CD8-positive, alpha-beta memory T cell (primary cell): ENCODE data around the gene CD36. TPM values are rescaled to one million over a fixed set of nuclear protein-coding genes. Genes with fewer than 3 reads are reported as not detected.
A peak's percentile ranks its signal among the peaks of the same experiment; 100 is the strongest.
"Not testable (repeated sequence)": the region's sequence is repeated elsewhere in the genome, so short reads cannot be mapped to it uniquely, and the experiment has no call there.

Experiments
- CTCF ChIA-PET: fragments of 350-600 bp; sonication (Branson Sonifier 250); formaldehyde crosslinking; loops from one replicate; lab custom pipeline; 2021; ENCODE audit warnings: antibody characterized with exemption; lab: Charles Lee
- POLR2A ChIA-PET: fragments of 350-600 bp; sonication (Branson Sonifier 250); formaldehyde crosslinking; loops from one replicate; lab custom pipeline; 2021; ENCODE audit warnings: antibody characterized with exemption; lab: Charles Lee
- DNase-seq, 5 donors: peaks; one replicate each; pipeline versions ENCODE4 v3.0.0 to v3.0.0-alpha.2; 2020 to 2022; ENCODE audit warnings: mixed read lengths in 1 of 5
- H3K27ac ChIP-seq: one replicate; pipeline ENCODE4 v1.7.0; 2013; ENCODE audit warnings: low read depth, mild to moderate bottlenecking, low read length, moderate library complexity
- H3K27me3 ChIP-seq: 2 replicates; pipeline ENCODE4 v1.7.0; 2013; ENCODE audit warnings: low read length, mild to moderate bottlenecking; ENCODE audit not compliant: insufficient read depth, poor library complexity, severe bottlenecking
- H3K36me3 ChIP-seq: 2 replicates; pipeline ENCODE4 v1.7.0; 2013; ENCODE audit warnings: mild to moderate bottlenecking, low read length, moderate library complexity; ENCODE audit not compliant: insufficient read depth
- H3K4me1 ChIP-seq: 2 replicates; pipeline ENCODE4 v1.7.0; 2013; ENCODE audit warnings: mild to moderate bottlenecking, low read length, moderate library complexity; ENCODE audit not compliant: insufficient read depth
- H3K4me3 ChIP-seq: 2 replicates; pipeline ENCODE4 v1.7.0; 2013; ENCODE audit warnings: mild to moderate bottlenecking, low read length
- H3K9me3 ChIP-seq: 2 replicates; pipeline ENCODE4 v1.7.0; 2013; ENCODE audit warnings: mild to moderate bottlenecking, low read length
- H3K27ac Mint-ChIP-seq, 8 donors: one replicate each; pipeline ENCODE4 v1.8.0; 2020 to 2021; ENCODE audit warnings: mixed read lengths in 8 of 8, mild to moderate bottlenecking in 6 of 8, inconsistent platforms in 3 of 8, moderate library complexity in 3 of 8
- H3K27me3 Mint-ChIP-seq, 2 donors: one replicate each; pipeline ENCODE4 v1.8.0; 2020 to 2021; ENCODE audit warnings: mixed read lengths in 2 of 2, mild to moderate bottlenecking in 1 of 2, moderate library complexity in 1 of 2
- H3K36me3 Mint-ChIP-seq, 3 donors: one replicate each; pipeline ENCODE4 v1.8.0; 2020 to 2021; ENCODE audit warnings: mixed read lengths in 3 of 3, inconsistent platforms in 1 of 3, mild to moderate bottlenecking in 1 of 3
- H3K4me1 Mint-ChIP-seq, 3 donors: one replicate each; pipeline ENCODE4 v1.8.0; 2020 to 2021; ENCODE audit warnings: mixed read lengths in 3 of 3, inconsistent platforms in 1 of 3, mild to moderate bottlenecking in 1 of 3
- H3K4me3 Mint-ChIP-seq, 7 donors: one replicate each; pipeline ENCODE4 v1.8.0; 2020 to 2021; ENCODE audit warnings: mixed read lengths in 7 of 7, mild to moderate bottlenecking in 6 of 7, moderate library complexity in 4 of 7, inconsistent platforms in 2 of 7
- H3K9me3 Mint-ChIP-seq, 5 donors: one replicate each; pipeline ENCODE4 v1.8.0; 2020 to 2022; ENCODE audit warnings: mixed read lengths in 5 of 5, mild to moderate bottlenecking in 3 of 5, moderate library complexity in 2 of 5, inconsistent platforms in 1 of 5
- polyA plus RNA-seq: library from polyadenylated mRNA; unstranded; fragments of 300-500 nt; fragmentation: Illumina TruSeq; gene quantifications from one replicate; pipeline ENCODE4 v1.2.3, GENCODE V29; 2021
- total RNA-seq, 2 experiments: library from RNA; stranded (reverse); gene quantifications; one replicate each; pipeline ENCODE4 v1.2.3, GENCODE V29; 2021

CD36 gene
- total and polyA plus RNA-seq, 3 experiments from 2014 or later = 4.6 to 4.7 TPM; not detected in 1

GRCh38 chr7:80661729-80662128 lies 23.3 kb downstream of the CD36 start:
- no peak overlapping the region for H3K4me3 Mint-ChIP-seq
- Histone ChIP-seq H3K36me3 (no peaks in the 10 kb centered on the region), H3K27me3 (no peaks in the 10 kb centered on the region), H3K4me3 (no peak overlapping the region), H3K9me3 (no peaks in the 10 kb centered on the region), H3K27ac (no peak overlapping the region), H3K4me1 (no peaks in the 10 kb centered on the region)
- CTCF ChIA-PET = no interaction called here
- POLR2A ChIA-PET = no interaction called here
- no peaks in the 10 kb centered on the region for H3K27me3 Mint-ChIP-seq
- H3K36me3 Mint-ChIP-seq = no peaks in the 10 kb centered on the region
- peak overlapping the region in 1 of 8 donors; percentile 74 for H3K27ac Mint-ChIP-seq
- peaks cover 0 to 9% (median 0%) of the 10 kb centered on the region in 5 donors for H3K9me3 Mint-ChIP-seq
- no peak for DNase-seq
- H3K4me1 Mint-ChIP-seq = no peaks in the 10 kb centered on the region

DNA sequence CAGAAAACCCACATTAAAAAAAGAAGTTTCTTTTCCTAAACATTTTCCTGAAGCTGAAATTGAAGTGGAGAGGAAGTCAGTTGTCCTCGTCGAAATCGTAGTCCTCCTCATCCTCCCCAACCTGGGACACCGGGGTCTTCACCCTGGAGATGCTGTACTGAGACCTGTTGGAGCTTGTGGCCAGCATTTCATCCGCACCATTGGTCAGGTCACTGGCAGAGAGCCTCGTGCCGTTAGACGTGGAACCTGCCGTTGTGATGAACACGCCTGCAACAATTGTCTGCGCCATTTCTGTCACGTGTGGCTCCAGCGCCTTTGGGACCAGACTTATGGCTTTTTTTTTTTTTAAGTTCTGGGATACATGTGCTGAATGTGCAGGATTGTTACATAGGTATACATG lies 23.8 kb downstream of the CD36 start:
- H3K9me3 ChIP-seq = no peaks in the 10 kb centered on the region
- CTCF ChIA-PET = no interaction called here
- POLR2A ChIA-PET = no interaction called here
- DNase-seq = no peak
- Mint-ChIP-seq H3K4me3 (no peak overlapping the region), H3K36me3 (no peaks in the 10 kb centered on the region), H3K27me3 (no peaks in the 10 kb centered on the region), H3K27ac (no peak overlapping the region), H3K9me3 (peaks cover 0 to 9% (median 0%) of the 10 kb centered on the region in 5 donors), H3K4me1 (no peaks in the 10 kb centered on the region)
- H3K27ac ChIP-seq = no peak overlapping the region
- H3K36me3 ChIP-seq = no peaks in the 10 kb centered on the region
- H3K4me1 ChIP-seq = no peaks in the 10 kb centered on the region
- H3K4me3 ChIP-seq = no peak overlapping the region
- H3K27me3 ChIP-seq = no peaks in the 10 kb centered on the region

DNA sequence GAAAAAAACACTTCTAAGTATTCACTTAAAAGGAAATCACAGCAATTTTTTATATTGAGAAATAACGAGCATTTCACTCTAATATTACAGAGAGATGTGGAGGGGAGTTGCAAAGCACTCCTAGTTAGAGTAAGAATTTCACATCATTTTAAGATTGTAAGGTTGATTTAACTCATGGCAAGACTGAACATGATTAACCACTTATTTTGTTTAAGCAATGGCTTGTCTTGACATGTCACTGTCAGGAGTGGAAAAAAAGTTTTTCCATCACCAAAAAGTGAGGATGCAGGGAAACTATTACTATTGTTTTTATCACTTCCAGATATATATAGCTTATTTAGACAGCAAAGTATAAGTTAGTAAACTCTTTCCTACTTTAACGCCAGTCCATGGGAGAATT lies 27.1 kb downstream of the CD36 start:
- no peaks in the 10 kb centered on the region for H3K4me1 Mint-ChIP-seq
- no peak for DNase-seq
- Histone ChIP-seq H3K36me3 (no peaks in the 10 kb centered on the region), H3K27ac (no peak overlapping the region), H3K9me3 (no peaks in the 10 kb centered on the region), H3K4me3 (no peak overlapping the region), H3K4me1 (no peaks in the 10 kb centered on the region), H3K27me3 (no peaks in the 10 kb centered on the region)
- no peak overlapping the region for H3K4me3 Mint-ChIP-seq
- peaks cover 0 to 16% (median 1%) of the 10 kb centered on the region in 5 donors for H3K9me3 Mint-ChIP-seq
- ChIA-PET POLR2A (no interaction called here), CTCF (no interaction called here)
- H3K36me3 Mint-ChIP-seq = no peaks in the 10 kb centered on the region
- H3K27me3 Mint-ChIP-seq = no peaks in the 10 kb centered on the region
- H3K27ac Mint-ChIP-seq = no peak overlapping the region

- Histone ChIP-seq H3K4me1 (no peaks in the 10 kb centered on the region), H3K36me3 (no peaks in the 10 kb centered on the region), H3K4me3 (no peak overlapping the region), H3K27me3 (no peaks in the 10 kb centered on the region), H3K9me3 (no peaks in the 10 kb centered on the region), H3K27ac (no peak overlapping the region)
- Mint-ChIP-seq H3K36me3 (no peaks in the 10 kb centered on the region), H3K9me3 (peaks cover 0 to 13% (median 0%) of the 10 kb centered on the region in 5 donors), H3K4me3 (no peak overlapping the region), H3K27ac (no peak overlapping the region), H3K4me1 (no peaks in the 10 kb centered on the region), H3K27me3 (no peaks in the 10 kb centered on the region)
- ChIA-PET CTCF (no interaction called here), POLR2A (no interaction called here)
- DNase-seq = no peak
These were observed 27.9 kb downstream of the CD36 start for GRCh38 chr7:80666376-80666775.

- H3K4me1 ChIP-seq, H3K27me3 Mint-ChIP-seq, H3K27ac ChIP-seq, H3K9me3 Mint-ChIP-seq, H3K4me3 ChIP-seq, H3K36me3 ChIP-seq, H3K4me1 Mint-ChIP-seq, POLR2A ChIA-PET, CTCF ChIA-PET, H3K9me3 ChIP-seq, H3K4me3 Mint-ChIP-seq, H3K27me3 ChIP-seq, H3K36me3 Mint-ChIP-seq, DNase-seq, H3K27ac Mint-ChIP-seq: not testable (repeated sequence)
These were observed 30.9 kb downstream of the CD36 start for GRCh38 chr7:80669367-80669766.

DNA sequence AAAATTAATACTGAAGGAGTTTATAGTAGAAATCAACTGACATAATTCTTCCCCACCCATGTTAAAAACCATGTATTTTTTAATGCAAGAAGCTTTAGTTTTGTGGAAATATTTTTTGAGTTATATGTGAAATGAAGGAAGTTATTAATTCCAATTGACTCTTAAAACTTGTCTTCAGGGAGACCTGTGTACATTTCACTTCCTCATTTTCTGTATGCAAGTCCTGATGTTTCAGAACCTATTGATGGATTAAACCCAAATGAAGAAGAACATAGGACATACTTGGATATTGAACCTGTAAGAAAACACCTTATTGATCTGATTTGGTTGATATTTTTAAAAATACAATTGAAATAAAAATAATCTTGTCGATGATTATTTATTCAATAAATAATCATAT lies 33.3 kb downstream of the CD36 start:
- Mint-ChIP-seq H3K27ac (no peak overlapping the region), H3K27me3 (no peaks in the 10 kb centered on the region), H3K4me1 (no peaks in the 10 kb centered on the region), H3K9me3 (peaks cover 0 to 12% (median 5%) of the 10 kb centered on the region in 5 donors), H3K36me3 (no peaks in the 10 kb centered on the region), H3K4me3 (no peak overlapping the region)
- H3K4me1 ChIP-seq = no peaks in the 10 kb centered on the region
- H3K27ac ChIP-seq = no peak overlapping the region
- no peak for DNase-seq
- ChIA-PET CTCF (no interaction called here), POLR2A (no interaction called here)
- H3K9me3 ChIP-seq = no peaks in the 10 kb centered on the region
- H3K36me3 ChIP-seq = no peaks in the 10 kb centered on the region
- H3K27me3 ChIP-seq = no peaks in the 10 kb centered on the region
- H3K4me3 ChIP-seq = no peak overlapping the region

- no peaks in the 10 kb centered on the region for H3K4me1 Mint-ChIP-seq
- no peaks in the 10 kb centered on the region for H3K27me3 Mint-ChIP-seq
- POLR2A ChIA-PET = no interaction called here
- Histone ChIP-seq H3K27me3 (no peaks in the 10 kb centered on the region), H3K9me3 (no peaks in the 10 kb centered on the region), H3K36me3 (no peaks in the 10 kb centered on the region), H3K27ac (no peak overlapping the region), H3K4me1 (no peaks in the 10 kb centered on the region), H3K4me3 (no peak overlapping the region)
- no peak overlapping the region for H3K4me3 Mint-ChIP-seq
- CTCF ChIA-PET = no interaction called here
- no peaks in the 10 kb centered on the region for H3K36me3 Mint-ChIP-seq
- no peak overlapping the region for H3K27ac Mint-ChIP-seq
- DNase-seq = no peak
- peaks cover 0 to 11% (median 4%) of the 10 kb centered on the region in 5 donors for H3K9me3 Mint-ChIP-seq
These were observed 36.6 kb downstream of the CD36 start for GRCh38 chr7:80675090-80675489.

- H3K4me3 ChIP-seq = no peak overlapping the region
- no peak overlapping the region for H3K27ac ChIP-seq
- Mint-ChIP-seq H3K9me3 (peaks cover 0 to 11% (median 4%) of the 10 kb centered on the region in 5 donors), H3K4me3 (no peak overlapping the region), H3K27me3 (no peaks in the 10 kb centered on the region), H3K36me3 (no peaks in the 10 kb centered on the region), H3K27ac (no peak overlapping the region), H3K4me1 (no peaks in the 10 kb centered on the region)
- no peaks in the 10 kb centered on the region for H3K9me3 ChIP-seq
- H3K4me1 ChIP-seq = no peaks in the 10 kb centered on the region
- H3K36me3 ChIP-seq = no peaks in the 10 kb centered on the region
- no peaks in the 10 kb centered on the region for H3K27me3 ChIP-seq
- POLR2A ChIA-PET = no interaction called here
- CTCF ChIA-PET = no interaction called here
- no peak for DNase-seq
These were observed 38.0 kb downstream of the CD36 start for GRCh38 chr7:80676404-80676803.

- H3K36me3 ChIP-seq = no peaks in the 10 kb centered on the region
- ChIA-PET POLR2A (no interaction called here), CTCF (no interaction called here)
- no peaks in the 10 kb centered on the region for H3K4me1 Mint-ChIP-seq
- H3K27me3 Mint-ChIP-seq = no peaks in the 10 kb centered on the region
- no peaks in the 10 kb centered on the region for H3K9me3 ChIP-seq
- H3K27ac Mint-ChIP-seq = no peak overlapping the region
- H3K4me1 ChIP-seq = no peaks in the 10 kb centered on the region
- H3K4me3 Mint-ChIP-seq = no peak overlapping the region
- H3K36me3 Mint-ChIP-seq = no peaks in the 10 kb centered on the region
- H3K4me3 ChIP-seq = no peak overlapping the region
- no peak overlapping the region for H3K27ac ChIP-seq
- no peak for DNase-seq
- H3K9me3 Mint-ChIP-seq = peaks cover 0 to 11% (median 4%) of the 10 kb centered on the region in 5 donors
- no peaks in the 10 kb centered on the region for H3K27me3 ChIP-seq
These were observed 39.2 kb downstream of the CD36 start for GRCh38 chr7:80677629-80678028.
